ENCODE data around the gene FMR1NB.

FMR1NB gene

DNA sequence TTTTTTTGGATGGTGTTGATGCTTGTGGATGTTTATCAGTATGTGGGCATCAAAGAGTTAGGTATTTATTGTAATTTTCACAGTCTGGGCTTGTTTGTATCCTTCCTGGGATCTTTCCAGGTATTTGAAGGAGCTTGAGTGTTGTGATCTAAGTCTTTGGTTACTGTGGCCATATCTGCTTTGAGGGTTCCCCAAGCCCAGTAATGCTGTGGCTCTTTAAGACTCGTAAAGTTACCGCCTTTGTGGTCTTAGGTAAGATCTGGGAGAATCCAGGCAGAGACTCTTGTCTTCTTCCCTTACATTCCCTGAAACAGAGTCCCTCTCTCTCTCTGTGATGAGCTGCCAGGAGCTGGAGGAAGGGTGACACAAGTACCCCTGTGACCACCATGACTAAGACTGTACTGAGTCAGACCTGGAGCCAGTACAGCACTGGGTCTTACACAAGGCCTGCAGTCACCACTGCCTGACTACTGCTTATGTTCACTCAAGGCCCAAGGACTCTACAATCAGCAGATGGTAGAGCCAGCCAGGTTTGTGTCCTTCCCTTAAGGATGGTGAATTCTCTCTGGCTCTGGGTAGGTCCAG lies 62.2 kb downstream of the FMR1NB start:
- H3K18ac ChIP-seq (ENCODE audit: low read depth in 1 of 2, low read length in 2 of 2), result no peak overlapping the region
- no peaks in the 10 kb centered on the region for H3K4me1 ChIP-seq (ENCODE audit: control insufficient read depth, insufficient read depth, low read depth, low read length)
- no peaks in the 10 kb centered on the region for H3K9me3 ChIP-seq (ENCODE audit: control insufficient read depth, low read length)
- H3K27me3 ChIP-seq (ENCODE audit: control insufficient read depth in 1 of 2, insufficient read depth in 1 of 2, low read length in 2 of 2), result no peaks in the 10 kb centered on the region
- WGBS, result no CpG with 5 or more reads among the region's 2 CpGs
- H2AFZ ChIP-seq (ENCODE audit: low read depth, low read length), result no peak overlapping the region
- DNase-seq, result peak; percentile 1
- H4K91ac ChIP-seq (ENCODE audit: low read length), result no peak overlapping the region
- H3K14ac ChIP-seq (ENCODE audit: low read length in 2 of 2), result no peak overlapping the region
- no peak overlapping the region for H3K27ac ChIP-seq (ENCODE audit: low read length, poor library complexity, severe bottlenecking)
- H2BK15ac ChIP-seq (ENCODE audit: low read depth, poor library complexity, severe bottlenecking), result no peak overlapping the region
- H3K4me2 ChIP-seq (ENCODE audit: low read length, poor library complexity, severe bottlenecking), result no peak overlapping the region
- no peak overlapping the region for H2BK5ac ChIP-seq (ENCODE audit: low read depth, low read length, poor library complexity, severe bottlenecking)
- H2AK5ac ChIP-seq (ENCODE audit: low read length, severe bottlenecking), result no peak overlapping the region
- H4K8ac ChIP-seq (ENCODE audit: low read length), result no peak overlapping the region
- no peak overlapping the region for H3K9ac ChIP-seq (ENCODE audit: low read length)
- H3K36me3 ChIP-seq (ENCODE audit: control insufficient read depth in 1 of 2, insufficient read depth in 2 of 2, low read depth in 1 of 2, low read length in 2 of 2), result no peaks in the 10 kb centered on the region
- H3K4me3 ChIP-seq (ENCODE audit: insufficient read depth in 1 of 2, low read depth in 1 of 2, low read length in 2 of 2), result no peak overlapping the region
- H3K23ac ChIP-seq (ENCODE audit: low read length in 2 of 2), result no peak overlapping the region
- H3K4ac ChIP-seq (ENCODE audit: low read depth in 1 of 2, low read length in 2 of 2), result no peak overlapping the region
- no peak overlapping the region for H2BK12ac ChIP-seq (ENCODE audit: low read length in 2 of 2)
- H2BK120ac ChIP-seq (ENCODE audit: low read depth, low read length), result no peak overlapping the region
- no peaks in the 10 kb centered on the region for H3K79me1 ChIP-seq (replicated peaks; ENCODE audit: low read length, poor library complexity, severe bottlenecking)

DNA sequence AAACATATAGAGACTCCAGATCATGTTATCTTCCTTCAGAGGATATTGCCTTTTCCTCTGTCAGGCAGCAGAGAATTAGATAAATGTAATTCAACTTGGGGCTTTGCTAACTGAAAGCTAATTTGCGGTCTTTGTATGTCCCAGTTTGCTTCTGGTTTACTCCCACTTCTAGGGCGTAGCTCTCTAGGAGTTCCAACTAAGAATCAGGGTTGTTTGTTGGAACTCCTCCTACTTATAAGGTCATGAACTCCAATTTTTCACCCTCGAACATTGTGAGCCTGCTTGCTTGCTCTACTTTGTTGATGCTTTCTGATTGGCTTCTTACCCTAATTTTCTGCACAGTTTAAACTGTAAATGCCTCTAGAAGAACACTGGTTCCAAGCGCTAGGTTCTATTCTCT lies 66.1 kb downstream of the FMR1NB start:
- Histone ChIP-seq H2AK5ac (ENCODE audit: low read length, severe bottlenecking) (no peak overlapping the region), H3K9ac (ENCODE audit: low read length) (no peak overlapping the region), H3K4ac (ENCODE audit: low read depth in 1 of 2, low read length in 2 of 2) (no peak overlapping the region), H3K4me2 (ENCODE audit: low read length, poor library complexity, severe bottlenecking) (no peak overlapping the region), H3K27ac (ENCODE audit: low read length, poor library complexity, severe bottlenecking) (no peak overlapping the region), H3K4me1 (ENCODE audit: control insufficient read depth, insufficient read depth, low read depth, low read length) (no peaks in the 10 kb centered on the region), H3K79me1 (replicated peaks; ENCODE audit: low read length, poor library complexity, severe bottlenecking) (no peaks in the 10 kb centered on the region), H2BK12ac (ENCODE audit: low read length in 2 of 2) (no peak overlapping the region), H4K8ac (ENCODE audit: low read length) (no peak overlapping the region), H3K27me3 (ENCODE audit: control insufficient read depth in 1 of 2, insufficient read depth in 1 of 2, low read length in 2 of 2) (no peaks in the 10 kb centered on the region), H2BK15ac (ENCODE audit: low read depth, poor library complexity, severe bottlenecking) (no peak overlapping the region), H4K91ac (ENCODE audit: low read length) (no peak overlapping the region), H3K18ac (ENCODE audit: low read depth in 1 of 2, low read length in 2 of 2) (no peak overlapping the region), H3K14ac (ENCODE audit: low read length in 2 of 2) (no peak overlapping the region), H3K9me3 (ENCODE audit: control insufficient read depth, low read length) (no peaks in the 10 kb centered on the region), H3K23ac (ENCODE audit: low read length in 2 of 2) (no peak overlapping the region), H3K36me3 (ENCODE audit: control insufficient read depth in 1 of 2, insufficient read depth in 2 of 2, low read depth in 1 of 2, low read length in 2 of 2) (no peaks in the 10 kb centered on the region), H2BK120ac (ENCODE audit: low read depth, low read length) (no peak overlapping the region), H2BK5ac (ENCODE audit: low read depth, low read length, poor library complexity, severe bottlenecking) (no peak overlapping the region), H3K4me3 (ENCODE audit: insufficient read depth in 1 of 2, low read depth in 1 of 2, low read length in 2 of 2) (no peak overlapping the region), H2AFZ (ENCODE audit: low read depth, low read length) (no peak overlapping the region)
- WGBS, result 69% methylated on average over 4 of the region's 4 CpGs
- no peak for DNase-seq

- Histone ChIP-seq H3K18ac (ENCODE audit: low read depth in 1 of 2, low read length in 2 of 2) (no peak overlapping the region), H3K27ac (ENCODE audit: low read length, poor library complexity, severe bottlenecking) (no peak overlapping the region), H3K36me3 (ENCODE audit: control insufficient read depth in 1 of 2, insufficient read depth in 2 of 2, low read depth in 1 of 2, low read length in 2 of 2) (no peaks in the 10 kb centered on the region), H3K4ac (ENCODE audit: low read depth in 1 of 2, low read length in 2 of 2) (no peak overlapping the region), H2AFZ (ENCODE audit: low read depth, low read length) (no peak overlapping the region), H3K14ac (ENCODE audit: low read length in 2 of 2) (no peak overlapping the region), H3K23ac (ENCODE audit: low read length in 2 of 2) (no peak overlapping the region), H3K27me3 (ENCODE audit: control insufficient read depth in 1 of 2, insufficient read depth in 1 of 2, low read length in 2 of 2) (no peaks in the 10 kb centered on the region), H2AK5ac (ENCODE audit: low read length, severe bottlenecking) (no peak overlapping the region), H3K9me3 (ENCODE audit: control insufficient read depth, low read length) (no peaks in the 10 kb centered on the region), H4K91ac (ENCODE audit: low read length) (no peak overlapping the region), H3K4me1 (ENCODE audit: control insufficient read depth, insufficient read depth, low read depth, low read length) (no peaks in the 10 kb centered on the region), H3K79me1 (replicated peaks; ENCODE audit: low read length, poor library complexity, severe bottlenecking) (no peaks in the 10 kb centered on the region), H3K9ac (ENCODE audit: low read length) (no peak overlapping the region), H2BK15ac (ENCODE audit: low read depth, poor library complexity, severe bottlenecking) (no peak overlapping the region), H4K8ac (ENCODE audit: low read length) (no peak overlapping the region), H2BK12ac (ENCODE audit: low read length in 2 of 2) (no peak overlapping the region), H2BK5ac (ENCODE audit: low read depth, low read length, poor library complexity, severe bottlenecking) (no peak overlapping the region), H3K4me3 (ENCODE audit: insufficient read depth in 1 of 2, low read depth in 1 of 2, low read length in 2 of 2) (no peak overlapping the region), H3K4me2 (ENCODE audit: low read length, poor library complexity, severe bottlenecking) (no peak overlapping the region), H2BK120ac (ENCODE audit: low read depth, low read length) (no peak overlapping the region)
- 0% methylated on average over 2 of the region's 4 CpGs for WGBS
- peak; percentile 33 for DNase-seq
Observed at GRCh38 chrX:148049441-148049840, 68.3 kb downstream of the FMR1NB start.

DNA sequence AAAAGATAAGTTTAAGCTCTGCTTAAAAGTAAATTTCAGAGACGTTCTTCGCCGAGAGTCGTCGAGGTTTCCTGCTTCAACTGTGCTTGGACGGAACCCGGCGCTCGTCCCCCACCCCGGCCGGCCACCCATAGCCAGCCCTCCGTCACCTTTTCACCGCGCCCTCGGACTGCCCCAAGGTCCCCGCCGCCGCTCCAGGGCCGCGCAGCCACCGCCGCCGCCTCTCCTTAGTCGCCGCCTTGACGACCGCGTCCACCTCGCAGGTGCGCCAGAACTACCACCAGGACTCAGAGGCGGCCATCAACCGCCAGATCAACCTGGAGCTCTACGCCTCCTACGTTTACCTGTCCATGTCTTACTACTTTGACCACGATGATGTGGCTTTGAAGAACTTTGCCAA lies 70.8 kb downstream of the FMR1NB start:
- no peak overlapping the region for H3K14ac ChIP-seq (ENCODE audit: low read length in 2 of 2)
- no peaks in the 10 kb centered on the region for H3K36me3 ChIP-seq (ENCODE audit: control insufficient read depth in 1 of 2, insufficient read depth in 2 of 2, low read depth in 1 of 2, low read length in 2 of 2)
- H3K79me1 ChIP-seq (replicated peaks; ENCODE audit: low read length, poor library complexity, severe bottlenecking), result no peaks in the 10 kb centered on the region
- H3K23ac ChIP-seq (ENCODE audit: low read length in 2 of 2), result no peak overlapping the region
- no peak overlapping the region for H3K27ac ChIP-seq (ENCODE audit: low read length, poor library complexity, severe bottlenecking)
- H2BK120ac ChIP-seq (ENCODE audit: low read depth, low read length), result no peak overlapping the region
- no peak overlapping the region for H3K18ac ChIP-seq (ENCODE audit: low read depth in 1 of 2, low read length in 2 of 2)
- H3K9me3 ChIP-seq (ENCODE audit: control insufficient read depth, low read length), result no peaks in the 10 kb centered on the region
- no peak overlapping the region for H2BK12ac ChIP-seq (ENCODE audit: low read length in 2 of 2)
- H3K27me3 ChIP-seq (ENCODE audit: control insufficient read depth in 1 of 2, insufficient read depth in 1 of 2, low read length in 2 of 2), result no peaks in the 10 kb centered on the region
- no peak overlapping the region for H3K4me3 ChIP-seq (ENCODE audit: insufficient read depth in 1 of 2, low read depth in 1 of 2, low read length in 2 of 2)
- H2BK5ac ChIP-seq (ENCODE audit: low read depth, low read length, poor library complexity, severe bottlenecking), result no peak overlapping the region
- DNase-seq, result no peak
- H4K8ac ChIP-seq (ENCODE audit: low read length), result no peak overlapping the region
- no peak overlapping the region for H2AK5ac ChIP-seq (ENCODE audit: low read length, severe bottlenecking)
- WGBS, result 95% methylated on average over 15 of the region's 35 CpGs
- no peak overlapping the region for H2AFZ ChIP-seq (ENCODE audit: low read depth, low read length)
- H3K4me2 ChIP-seq (ENCODE audit: low read length, poor library complexity, severe bottlenecking), result no peak overlapping the region
- no peak overlapping the region for H4K91ac ChIP-seq (ENCODE audit: low read length)
- H3K9ac ChIP-seq (ENCODE audit: low read length), result no peak overlapping the region
- H2BK15ac ChIP-seq (ENCODE audit: low read depth, poor library complexity, severe bottlenecking), result no peak overlapping the region
- H3K4ac ChIP-seq (ENCODE audit: low read depth in 1 of 2, low read length in 2 of 2), result no peak overlapping the region
- H3K4me1 ChIP-seq (ENCODE audit: control insufficient read depth, insufficient read depth, low read depth, low read length), result no peaks in the 10 kb centered on the region

Measured in mesenchymal stem cell (in vitro differentiated cells and primary cell).